AG04450 (cell line): Measurements from ENCODE around the gene SEC31B. TPM values are rescaled to one million over a fixed set of nuclear protein-coding genes. Genes with fewer than 3 reads are reported as not detected.

Experiments used
- CTCF ChIA-PET: fragments of 300-600, 350-600 bp; formaldehyde crosslinking; extraction: SDS; loops from one replicate; lab custom pipeline; 2022; ENCODE audit warnings: antibody characterized with exemption, inconsistent platforms; lab: Charles Lee
- POLR2A ChIA-PET: fragments of 350-600 bp; formaldehyde crosslinking; extraction: SDS; loops from one replicate; lab custom pipeline; 2021; ENCODE audit warnings: antibody characterized with exemption, inconsistent platforms; lab: Yijun Ruan, JAX
- DNase-seq: peaks from one replicate; pipeline ENCODE4 v3.0.0-alpha.2; 2011; ENCODE audit warnings: low read depth, low spot score
- H3K27ac ChIP-seq: one replicate; pipeline ENCODE4 v1.5.1; 2012; ENCODE audit warnings: low read depth, low read length, control low read depth
- H3K27me3 ChIP-seq: one replicate; pipeline ENCODE4 v1.6.0; 2012; ENCODE audit warnings: low read length; ENCODE audit not compliant: control insufficient read depth, insufficient read depth
- H3K4me3 ChIP-seq: 2 replicates; pipeline ENCODE4 v1.5.1; 2011; ENCODE audit warnings: mild to moderate bottlenecking, low read depth, low read length, control low read depth
- H3K9me3 ChIP-seq: 2 replicates; pipeline ENCODE4 v1.5.1; 2012; ENCODE audit warnings: low read length; ENCODE audit not compliant: control insufficient read depth, insufficient read depth
- polyA plus RNA-seq: library from polyadenylated mRNA; depleted of rRNA; stranded (reverse); fragments of >200 nt; gene quantifications from 2 replicates; pipeline ENCODE4 v1.2.3, GENCODE V29; 2011
- TF ChIP-seq, protein P1 (sequence below): IDR thresholded peaks from 2 replicates; pipeline ENCODE4 v1.5.1; 2011; ENCODE audit warnings: low read depth, low read length, control low read depth, inconsistent platforms

The SEC31B gene
- polyA plus RNA-seq, 1 experiment = 4.8 TPM

DNA sequence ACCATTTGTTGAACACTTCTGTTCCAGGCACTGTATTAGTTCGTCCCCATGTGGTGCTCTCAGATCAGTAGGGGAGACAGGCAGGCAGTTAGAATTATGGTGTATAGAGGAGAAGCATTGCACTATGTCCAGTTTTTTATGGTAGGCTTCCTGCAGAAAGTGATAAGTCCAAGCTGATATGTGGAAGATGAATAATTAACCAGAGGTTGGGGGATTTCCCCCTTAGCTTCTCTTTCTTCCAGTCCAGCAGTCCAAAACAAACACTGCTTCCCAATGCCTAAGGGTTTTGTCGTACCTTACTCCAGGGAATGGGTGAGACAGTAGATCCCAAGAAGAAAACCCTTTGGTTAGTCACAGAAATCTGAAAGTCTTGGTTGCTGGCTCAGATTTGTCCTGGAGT is 35.2 kb upstream of the SEC31B start:
- TF ChIP-seq, protein P1, sequence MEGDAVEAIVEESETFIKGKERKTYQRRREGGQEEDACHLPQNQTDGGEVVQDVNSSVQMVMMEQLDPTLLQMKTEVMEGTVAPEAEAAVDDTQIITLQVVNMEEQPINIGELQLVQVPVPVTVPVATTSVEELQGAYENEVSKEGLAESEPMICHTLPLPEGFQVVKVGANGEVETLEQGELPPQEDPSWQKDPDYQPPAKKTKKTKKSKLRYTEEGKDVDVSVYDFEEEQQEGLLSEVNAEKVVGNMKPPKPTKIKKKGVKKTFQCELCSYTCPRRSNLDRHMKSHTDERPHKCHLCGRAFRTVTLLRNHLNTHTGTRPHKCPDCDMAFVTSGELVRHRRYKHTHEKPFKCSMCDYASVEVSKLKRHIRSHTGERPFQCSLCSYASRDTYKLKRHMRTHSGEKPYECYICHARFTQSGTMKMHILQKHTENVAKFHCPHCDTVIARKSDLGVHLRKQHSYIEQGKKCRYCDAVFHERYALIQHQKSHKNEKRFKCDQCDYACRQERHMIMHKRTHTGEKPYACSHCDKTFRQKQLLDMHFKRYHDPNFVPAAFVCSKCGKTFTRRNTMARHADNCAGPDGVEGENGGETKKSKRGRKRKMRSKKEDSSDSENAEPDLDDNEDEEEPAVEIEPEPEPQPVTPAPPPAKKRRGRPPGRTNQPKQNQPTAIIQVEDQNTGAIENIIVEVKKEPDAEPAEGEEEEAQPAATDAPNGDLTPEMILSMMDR = no peak
- Histone ChIP-seq H3K4me3 (no peak overlapping the region), H3K27me3 (no peaks in the 10 kb centered on the region), H3K27ac (no peak overlapping the region), H3K9me3 (no peaks in the 10 kb centered on the region)
- no peak for DNase-seq
- CTCF ChIA-PET = interaction anchor here (1.0 to 6.2 kb wide), 4 partner anchors 10 to 324 kb away, joined by 3 to 31 read pairs (median 5); partner anchors contain the start of gene HIF1AN
- POLR2A ChIA-PET = interaction anchor here (0.6 to 0.7 kb wide), 2 partner anchors 115 to 181 kb away, joined by 3 to 5 read pairs; no protein-coding TSS in a partner anchor

DNA sequence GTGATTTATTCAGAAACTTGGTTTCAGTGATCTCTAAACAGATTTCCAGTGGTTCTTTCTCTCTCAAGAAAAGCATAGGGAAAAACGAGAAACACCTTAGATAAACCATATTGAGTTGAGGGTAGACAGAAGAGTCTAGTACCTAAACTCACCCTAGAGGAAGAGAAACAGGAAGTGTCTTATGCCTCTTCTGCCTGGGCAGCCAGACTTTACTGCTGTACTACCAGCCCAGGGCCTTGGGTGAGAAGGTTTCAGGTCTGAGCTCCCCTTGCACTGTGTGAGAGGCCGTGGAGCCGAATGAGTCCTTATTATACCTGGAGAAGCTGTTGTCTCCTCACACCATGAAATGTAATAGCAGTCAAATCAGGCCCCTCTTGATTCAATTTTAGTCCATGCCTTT is 34.3 kb upstream of the SEC31B start:
- DNase-seq = no peak
- ChIA-PET POLR2A (interaction anchor here (0.6 to 0.8 kb wide), 2 partner anchors 18 to 1968 kb away, joined by 3 to 5 read pairs; partner anchors contain the start of gene HIF1AN), CTCF (interaction anchor here (1.2 to 6.2 kb wide), 3 partner anchors 9 to 120 kb away, joined by 3 to 31 read pairs (median 5); partner anchors contain the start of gene HIF1AN)
- TF ChIP-seq, protein P1 = no peak
- Histone ChIP-seq H3K27me3 (no peaks in the 10 kb centered on the region), H3K4me3 (no peak overlapping the region), H3K27ac (no peak overlapping the region), H3K9me3 (no peaks in the 10 kb centered on the region)

DNA sequence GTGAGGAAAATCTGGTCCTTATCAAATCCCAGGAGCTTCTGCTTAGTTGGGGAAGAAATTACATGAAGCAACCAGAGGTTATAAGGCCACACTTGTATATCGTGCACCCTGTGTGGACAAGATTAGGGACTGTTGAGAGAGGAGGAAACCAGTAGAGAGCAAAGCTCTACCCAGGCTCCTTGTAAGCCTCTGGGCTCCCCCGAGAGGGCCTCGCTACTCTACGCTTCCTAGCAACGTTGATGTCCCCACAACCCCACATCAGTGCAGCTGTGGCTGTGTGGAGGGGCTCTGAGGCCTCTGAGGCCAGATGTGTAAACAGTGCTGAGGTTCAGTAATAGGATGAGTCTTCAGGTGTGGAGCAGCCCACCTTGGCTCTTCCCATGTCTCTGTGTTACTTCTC is 32.1 kb upstream of the SEC31B start:
- TF ChIP-seq, protein P1 = no peak
- DNase-seq = no peak
- H3K27ac ChIP-seq = no peak overlapping the region
- ChIA-PET POLR2A (no interaction called here), CTCF (interaction anchor here (1.1 to 6.2 kb wide), 3 partner anchors 11 to 16 kb away, joined by 3 to 31 read pairs (median 4); partner anchors contain the start of gene HIF1AN)
- no peak overlapping the region for H3K4me3 ChIP-seq
- no peaks in the 10 kb centered on the region for H3K27me3 ChIP-seq
- no peaks in the 10 kb centered on the region for H3K9me3 ChIP-seq

DNA sequence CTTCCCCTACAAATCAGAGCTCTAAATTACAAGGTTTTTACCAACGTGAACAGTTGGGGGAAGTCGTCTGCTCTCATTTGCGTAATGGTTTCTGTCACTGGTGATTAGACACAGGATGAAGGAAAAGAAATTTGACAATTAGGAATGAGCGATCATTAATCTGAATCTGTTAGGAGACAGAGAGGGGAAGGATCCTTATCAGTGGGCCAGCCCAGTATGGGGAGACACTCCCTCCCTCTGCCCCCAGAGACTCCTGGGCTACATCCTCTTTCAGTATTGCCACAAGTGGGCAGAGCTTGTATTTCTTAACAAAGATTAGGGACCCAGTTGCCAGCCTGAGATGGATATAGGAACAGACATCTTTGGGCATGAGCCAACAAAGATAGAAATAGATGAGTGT is 31.5 kb upstream of the SEC31B start:
- TF ChIP-seq, protein P1 = no peak
- Histone ChIP-seq H3K27ac (no peak overlapping the region), H3K27me3 (no peaks in the 10 kb centered on the region), H3K4me3 (no peak overlapping the region), H3K9me3 (no peaks in the 10 kb centered on the region)
- CTCF ChIA-PET = interaction anchor here (1.1 to 6.2 kb wide), 4 partner anchors 11 to 327 kb away, joined by 3 to 31 read pairs (median 4); partner anchors contain the start of gene HIF1AN
- POLR2A ChIA-PET = no interaction called here
- DNase-seq = no peak

DNA sequence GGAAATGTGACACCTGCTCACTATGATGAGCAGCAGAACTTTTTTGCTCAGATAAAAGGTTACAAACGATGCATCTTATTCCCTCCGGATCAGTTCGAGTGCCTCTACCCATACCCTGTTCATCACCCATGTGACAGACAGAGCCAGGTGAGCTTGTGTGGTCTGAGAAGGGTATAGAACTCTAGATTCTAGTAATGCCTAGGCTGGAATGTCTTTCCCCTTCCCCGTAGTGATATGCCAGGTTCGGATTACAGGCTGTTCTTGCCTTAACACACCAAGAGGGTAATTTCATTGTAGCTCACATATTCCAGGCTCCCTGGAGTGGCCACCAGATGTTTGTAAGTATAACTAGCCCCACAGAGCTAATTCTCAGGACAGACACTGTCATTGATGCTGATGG is 25.3 kb upstream of the SEC31B start:
- POLR2A ChIA-PET = no interaction called here
- TF ChIP-seq, protein P1 = no peak
- CTCF ChIA-PET = interaction anchor here (0.9 to 2.8 kb wide), 6 partner anchors 9 to 333 kb away, joined by 3 to 29 read pairs (median 4); partner anchors contain the start of gene HIF1AN

More for the DNA sequence above, 25.3 kb upstream of the SEC31B start:
- H3K9me3 ChIP-seq = no peaks in the 10 kb centered on the region
- H3K4me3 ChIP-seq = no peak overlapping the region
- DNase-seq = no peak
- no peaks in the 10 kb centered on the region for H3K27me3 ChIP-seq
- no peak overlapping the region for H3K27ac ChIP-seq
